NCI-H1092 (cell line): ENCODE results near the gene SRP68.
"Not testable (repeated sequence)": the region's sequence is repeated elsewhere in the genome, so short reads cannot be mapped to it uniquely, and the experiment has no call there.

Experiments used
- DNase-seq: peaks from one replicate; lab custom pipeline; 2025; lab: John Stamatoyannopoulos, UW

The SRP68 gene

GRCh38 chr17:76089680-76090516 lies 17.6 kb upstream of the SRP68 start:
- no peak for DNase-seq

DNA sequence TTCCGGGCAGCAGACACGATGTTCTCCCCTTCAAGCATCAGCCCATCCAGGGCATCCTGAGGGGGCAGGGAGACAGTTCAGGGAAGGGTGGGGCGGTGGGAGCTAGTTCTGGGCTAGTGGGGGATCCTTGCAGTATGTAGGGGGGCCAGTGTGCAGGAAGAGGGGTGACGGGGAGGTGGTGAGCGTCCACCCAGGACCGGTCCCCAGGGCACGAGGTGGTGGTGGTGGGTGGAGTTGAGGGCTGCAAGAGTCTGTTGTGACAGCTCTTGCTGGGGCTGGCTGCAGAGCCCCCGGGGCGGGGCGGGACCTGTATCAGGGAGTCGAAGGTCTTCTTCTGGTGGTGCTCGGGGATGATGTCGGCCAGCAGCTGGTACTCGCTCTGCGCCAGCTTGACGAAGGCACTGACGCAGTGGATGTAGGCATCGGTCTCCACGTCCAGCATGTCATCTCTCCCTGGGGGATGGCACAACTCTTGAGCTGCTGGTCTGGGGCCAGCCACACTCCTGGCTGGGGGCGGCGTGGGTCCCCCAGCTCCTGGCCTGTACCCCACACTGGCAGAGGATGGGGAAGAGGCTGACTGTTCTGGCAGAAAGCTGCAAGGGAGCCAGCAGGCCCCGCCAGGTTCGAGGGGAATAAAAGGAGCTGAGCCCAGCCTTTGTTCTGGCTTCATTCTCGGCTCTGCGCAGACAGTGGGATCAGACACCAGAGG lies 16.7 kb upstream of the SRP68 start:
- DNase-seq: no peak

DNA sequence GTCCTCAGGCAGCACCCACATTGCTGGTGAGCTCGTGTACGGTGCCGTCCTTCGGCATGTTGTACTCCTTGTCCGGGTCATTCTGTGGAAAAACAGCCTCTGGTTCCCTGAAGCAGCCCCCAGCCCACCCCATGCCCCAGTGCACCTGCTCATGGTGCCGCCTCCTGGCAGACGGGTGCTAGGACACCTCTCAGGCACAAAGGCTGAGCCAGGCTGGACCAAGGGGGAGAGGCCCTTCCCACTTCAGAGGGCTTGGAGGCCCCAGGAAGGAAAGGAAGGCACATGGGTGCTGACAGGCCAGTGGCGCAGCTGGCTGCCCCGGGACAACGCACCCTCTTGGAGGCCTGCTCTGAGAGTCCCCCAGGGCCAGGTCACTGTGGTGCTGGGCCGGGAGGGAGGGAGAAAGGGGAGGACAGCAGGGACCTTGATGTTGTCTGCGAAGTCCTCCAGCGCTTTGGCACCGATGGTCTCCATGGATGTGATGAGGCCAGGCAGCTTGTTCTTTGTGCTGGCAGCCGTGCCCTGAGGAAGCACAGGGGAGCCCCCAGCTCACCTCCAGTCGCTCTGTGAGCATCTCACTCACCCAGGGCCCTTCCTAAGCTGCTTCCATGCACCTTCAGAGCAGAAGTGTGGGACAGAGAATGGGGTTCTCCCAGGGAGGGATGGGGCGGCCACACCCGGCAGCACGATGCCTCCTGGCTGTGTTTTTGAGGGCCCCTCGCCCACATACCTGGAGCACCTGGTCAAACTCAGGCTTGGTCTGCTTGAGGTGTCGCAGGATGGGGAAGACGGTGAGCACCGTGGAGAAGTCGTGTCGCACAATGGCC lies 15.9 kb upstream of the SRP68 start:
- no peak for DNase-seq

DNA sequence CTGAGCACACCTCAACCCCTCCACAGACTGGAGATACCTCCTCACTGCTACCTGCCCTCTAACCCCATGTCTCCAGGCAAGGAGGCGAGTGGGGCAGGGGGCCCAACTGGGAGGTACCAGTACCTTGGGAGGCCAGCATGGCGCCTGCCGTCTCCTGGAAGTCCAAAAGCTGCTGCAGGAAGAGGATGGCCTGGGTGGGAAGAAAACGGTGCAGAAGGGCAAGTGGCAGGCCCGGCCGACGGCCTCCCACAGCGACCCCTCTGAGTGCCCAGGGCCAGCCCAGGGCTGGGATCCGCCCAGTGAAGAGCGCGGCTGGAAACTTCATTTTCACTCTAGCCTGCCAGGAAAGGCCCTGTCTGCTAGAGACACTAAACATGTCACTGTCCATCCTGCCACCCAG lies 15.2 kb upstream of the SRP68 start:
- DNase-seq: no peak

GRCh38 chr17:76086384-76086783 lies 14.1 kb upstream of the SRP68 start:
- no peak for DNase-seq

- DNase-seq: no peak
Measured at GRCh38 chr17:76085731-76086366, 13.5 kb upstream of the SRP68 start.

- DNase-seq: no peak
Measured at GRCh38 chr17:76085066-76085730, 12.9 kb upstream of the SRP68 start.

- no peak for DNase-seq
Measured at GRCh38 chr17:76083536-76084182, 11.3 kb upstream of the SRP68 start.

- DNase-seq: no peak
Measured at GRCh38 chr17:76082326-76083251, 10.3 kb upstream of the SRP68 start.

DNA sequence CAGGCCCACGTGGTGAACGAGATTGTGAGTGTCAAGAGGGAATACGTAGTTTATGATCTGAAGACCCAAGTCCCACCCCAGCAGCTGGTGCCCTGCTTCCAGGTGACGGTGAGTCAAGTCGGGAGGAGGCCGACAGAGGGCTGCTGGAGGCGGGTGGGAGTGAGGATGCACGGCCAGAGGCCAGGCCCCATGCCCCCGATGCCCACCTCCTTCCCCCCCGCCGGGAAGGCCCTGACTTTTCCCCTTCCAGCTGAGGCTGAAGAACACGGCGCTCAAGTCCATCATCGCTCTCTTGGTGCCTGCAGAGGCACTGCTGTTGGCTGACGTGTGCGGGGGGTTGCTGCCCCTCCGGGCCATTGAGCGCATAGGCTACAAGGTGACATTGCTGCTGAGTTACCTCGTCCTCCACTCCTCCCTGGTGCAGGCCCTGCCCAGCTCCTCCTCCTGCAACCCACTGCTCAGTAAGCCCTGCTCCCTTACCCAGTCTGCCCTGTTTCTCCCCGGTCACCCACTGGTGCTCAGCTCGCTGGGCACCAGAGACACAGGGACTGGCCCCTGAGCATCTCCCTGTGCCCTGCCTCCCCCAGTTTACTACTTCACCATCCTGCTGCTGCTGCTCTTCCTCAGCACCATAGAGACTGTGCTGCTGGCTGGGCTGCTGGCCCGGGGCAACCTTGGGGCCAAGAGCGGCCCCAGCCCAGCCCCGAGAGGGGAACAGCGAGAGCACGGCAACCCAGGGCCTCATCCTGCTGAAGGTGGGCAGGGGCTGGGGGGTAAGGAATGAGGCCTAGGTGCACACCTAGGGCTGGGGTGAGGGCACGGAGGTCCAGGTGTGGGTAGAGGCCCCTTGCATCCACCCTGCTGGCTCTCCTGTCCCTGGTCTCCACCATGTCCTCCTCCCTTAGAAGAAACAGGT lies 9.2 kb upstream of the SRP68 start:
- no peak for DNase-seq

- no peak for DNase-seq
Measured at GRCh38 chr17:76080768-76081287, 8.5 kb upstream of the SRP68 start.

GRCh38 chr17:76079956-76080767 lies 7.8 kb upstream of the SRP68 start:
- DNase-seq: no peak

GRCh38 chr17:76079535-76079955 lies 7.2 kb upstream of the SRP68 start:
- DNase-seq: no peak

- peak; percentile 43 for DNase-seq
Measured at GRCh38 chr17:76078860-76079534, 6.7 kb upstream of the SRP68 start, which contains the start of gene ZACN. Gene ZACN (plus strand): TSS chr17:76079182. CDS start chr17:76079265, 83 bp downstream.

DNA sequence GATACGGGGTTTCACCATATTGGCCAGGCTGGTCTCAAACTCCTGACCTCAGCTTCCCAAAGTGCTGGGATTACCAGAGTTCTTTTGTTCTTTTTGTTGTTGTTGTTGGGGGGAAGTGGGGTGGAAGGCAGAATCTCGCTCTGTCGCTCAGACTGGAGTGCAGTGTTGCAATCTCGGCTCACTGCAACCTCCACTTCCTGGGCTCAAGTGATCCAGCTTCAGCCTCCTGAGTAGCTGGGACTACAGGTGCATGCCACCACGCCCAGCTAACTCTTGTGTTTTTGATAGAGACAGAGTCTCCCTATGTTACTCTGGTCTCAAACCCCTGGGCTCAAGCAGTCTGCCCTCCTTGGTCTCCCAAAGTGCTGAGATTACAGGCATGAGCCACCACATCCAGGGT lies 6.1 kb upstream of the SRP68 start:
- not testable (repeated sequence) for DNase-seq

DNA sequence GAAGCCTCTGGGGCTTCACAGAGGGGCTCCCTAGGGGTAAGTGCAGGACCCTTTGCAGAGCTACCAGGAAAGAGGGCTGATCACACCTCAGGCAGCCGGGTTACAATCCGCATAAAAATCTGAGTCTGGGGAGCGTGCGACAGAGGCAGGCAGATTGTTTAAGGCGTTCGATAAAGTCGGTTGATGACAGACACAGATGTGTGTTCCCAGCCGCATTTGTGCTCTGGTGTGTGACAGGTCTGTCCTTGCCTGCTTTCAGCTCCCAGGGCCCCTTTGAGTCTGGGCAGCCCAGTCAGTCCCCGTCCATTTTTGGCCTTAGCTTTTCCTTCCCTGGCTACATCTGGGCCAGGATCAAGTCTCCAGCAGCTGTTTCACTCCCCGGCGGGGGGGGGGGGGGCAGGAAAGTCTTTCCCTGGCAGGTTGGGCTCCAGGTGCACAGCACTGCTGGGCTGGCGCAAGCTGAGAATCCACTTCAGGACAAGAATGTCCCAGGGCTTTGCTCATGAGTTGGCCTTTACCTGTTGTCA lies 5.3 kb upstream of the SRP68 start:
- DNase-seq: no peak
